ENCODE measurements around the gene SRGAP1.
"Not testable (repeated sequence)": the region's sequence is repeated elsewhere in the genome, so short reads cannot be mapped to it uniquely, and the experiment has no call there.

The SRGAP1 gene

GRCh38 chr12:64184216-64184615, 339.7 kb downstream of the SRGAP1 start:
- DNase-seq: no peak

- DNase-seq: no peak
Measured at GRCh38 chr12:64186789-64187188, 342.3 kb downstream of the SRGAP1 start.

- DNase-seq: no peak
Measured at GRCh38 chr12:64187370-64187769, 342.9 kb downstream of the SRGAP1 start.

GRCh38 chr12:64187794-64188193, 343.3 kb downstream of the SRGAP1 start:
- DNase-seq: no peak

DNA sequence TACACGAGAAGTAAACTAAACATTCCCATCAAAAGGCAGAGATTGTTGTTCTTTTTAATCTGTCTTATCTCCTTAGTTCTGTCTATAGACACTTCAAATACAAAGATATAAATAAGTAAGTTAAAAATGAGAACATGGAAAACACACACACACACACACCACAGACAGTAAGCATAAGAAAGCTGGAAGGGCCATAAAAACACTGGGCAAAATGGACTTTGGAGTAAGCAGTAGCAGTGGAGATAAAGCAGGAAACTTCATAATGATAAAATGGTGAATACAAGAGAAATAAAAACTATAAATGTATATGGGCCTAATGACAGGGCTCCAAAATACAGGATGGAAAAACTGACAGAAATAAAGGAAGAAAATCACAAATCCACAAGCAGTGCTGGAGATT, 345.0 kb downstream of the SRGAP1 start:
- DNase-seq: no peak

- DNase-seq: no peak
Measured at GRCh38 chr12:64190140-64190539, 345.6 kb downstream of the SRGAP1 start.

DNA sequence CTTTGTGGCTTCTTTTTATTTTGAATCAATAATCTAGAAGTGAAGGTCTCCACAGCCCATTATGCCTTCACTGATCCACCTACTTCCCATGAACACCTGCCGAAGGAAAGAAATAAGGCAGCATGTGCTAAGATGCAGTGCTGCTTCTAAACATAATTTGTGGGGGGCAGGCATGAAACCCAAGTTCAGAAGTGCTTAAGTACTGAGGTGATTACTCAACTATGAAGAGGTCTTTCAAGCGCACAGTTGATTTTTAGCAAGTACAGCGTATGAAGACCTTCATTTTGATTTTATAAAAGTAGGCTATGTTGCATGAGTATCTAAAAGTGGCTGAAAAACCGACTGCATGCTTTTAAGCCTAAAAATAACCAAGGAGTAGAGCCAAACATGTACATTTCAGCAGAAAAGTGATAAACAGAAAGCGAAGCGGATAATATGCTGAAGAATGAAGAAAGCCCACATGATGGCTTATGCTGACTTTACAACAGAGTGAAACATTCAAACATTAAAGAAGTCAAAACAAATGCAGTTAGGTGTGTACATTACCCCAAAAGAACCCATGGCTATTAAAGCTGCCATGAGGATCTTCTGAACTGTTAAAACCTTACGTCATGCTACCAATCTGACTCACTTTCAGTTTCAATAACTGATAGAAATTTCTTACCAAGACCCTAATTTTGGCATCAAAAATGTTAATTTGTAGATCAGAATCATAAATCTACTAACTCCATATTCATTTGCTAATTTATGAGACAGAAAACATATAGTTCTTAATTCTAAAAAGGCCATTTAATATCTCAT, 348.3 kb downstream of the SRGAP1 start:
- no peak for DNase-seq

DNA sequence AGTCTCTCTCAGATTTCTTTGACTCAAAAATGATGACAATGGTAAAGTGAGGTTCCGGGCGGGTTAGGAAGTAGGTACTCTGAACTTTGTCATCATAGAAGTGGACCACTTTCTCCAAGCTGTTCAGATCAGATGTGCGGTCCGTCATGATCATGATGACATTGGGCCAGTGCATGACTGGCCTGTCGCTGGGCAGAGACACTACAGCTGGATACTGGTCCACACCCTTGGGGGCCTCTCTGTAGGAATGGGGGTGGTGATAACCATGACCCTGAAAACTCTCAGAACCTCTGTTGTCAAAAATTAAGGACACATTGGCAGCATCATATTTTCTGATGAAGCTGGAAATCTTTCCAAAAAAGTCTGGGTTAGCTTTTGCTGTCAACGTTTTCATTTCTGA, 349.4 kb downstream of the SRGAP1 start:
- DNase-seq: no peak

- no peak for DNase-seq
Measured at GRCh38 chr12:64194333-64195149, 350.0 kb downstream of the SRGAP1 start.

DNA sequence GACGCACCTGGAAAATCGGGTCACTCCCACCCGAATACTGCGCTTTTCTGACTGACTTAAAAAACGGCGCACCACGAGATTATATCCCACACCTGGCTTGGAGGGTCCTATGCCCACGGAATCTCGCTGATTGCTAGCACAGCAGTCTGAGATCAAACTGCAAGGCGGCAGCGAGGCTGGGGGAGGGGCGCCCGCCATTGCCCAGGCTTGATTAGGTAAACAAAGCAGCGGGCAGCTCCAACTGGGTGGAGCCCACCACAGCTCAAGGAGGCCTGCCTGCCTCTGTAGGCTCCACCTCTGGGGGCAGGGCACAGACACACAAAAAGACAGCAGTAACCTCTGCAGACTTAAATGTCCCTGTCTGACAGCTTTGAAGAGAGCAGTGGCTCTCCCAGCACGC, 351.3 kb downstream of the SRGAP1 start:
- not testable (repeated sequence) for DNase-seq

DNA sequence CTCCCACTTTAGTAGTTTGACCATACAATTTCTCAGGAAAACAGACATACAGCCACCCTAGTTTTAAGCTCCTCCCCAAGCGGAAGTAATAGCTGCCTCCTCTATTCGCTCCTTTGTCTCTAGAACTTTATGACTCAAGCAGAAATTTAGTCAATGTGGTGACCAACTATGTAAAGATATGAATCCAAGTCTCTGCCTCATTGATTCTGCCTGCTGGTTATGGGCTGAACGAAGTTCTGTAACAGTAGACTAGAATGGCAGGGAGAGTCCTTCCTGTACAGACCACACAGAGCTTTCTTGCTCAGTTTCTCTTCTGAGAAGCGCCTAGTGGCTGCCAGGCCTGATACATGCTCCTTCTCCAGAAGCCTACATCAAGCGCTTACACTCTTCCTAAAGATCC, 358.5 kb downstream of the SRGAP1 start:
- no peak for DNase-seq

DNA sequence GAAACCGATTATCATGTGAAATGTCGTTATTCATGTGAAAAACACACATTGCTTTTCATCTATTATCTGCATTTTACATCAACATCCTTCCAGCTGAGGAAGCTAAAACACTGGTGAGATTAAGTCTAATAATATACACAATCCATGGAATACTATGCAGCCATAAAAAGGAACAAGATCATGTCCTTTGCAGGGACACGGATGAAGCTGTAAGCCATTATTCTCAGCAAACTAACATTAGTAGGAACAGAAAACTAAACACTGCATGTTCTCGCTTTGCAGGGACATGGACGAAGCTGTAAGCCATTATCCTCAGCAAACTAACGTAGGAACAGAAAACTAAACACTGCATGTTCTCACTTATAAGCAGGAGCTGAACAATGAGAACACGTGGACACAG, 359.3 kb downstream of the SRGAP1 start:
- DNase-seq: no peak

DNA sequence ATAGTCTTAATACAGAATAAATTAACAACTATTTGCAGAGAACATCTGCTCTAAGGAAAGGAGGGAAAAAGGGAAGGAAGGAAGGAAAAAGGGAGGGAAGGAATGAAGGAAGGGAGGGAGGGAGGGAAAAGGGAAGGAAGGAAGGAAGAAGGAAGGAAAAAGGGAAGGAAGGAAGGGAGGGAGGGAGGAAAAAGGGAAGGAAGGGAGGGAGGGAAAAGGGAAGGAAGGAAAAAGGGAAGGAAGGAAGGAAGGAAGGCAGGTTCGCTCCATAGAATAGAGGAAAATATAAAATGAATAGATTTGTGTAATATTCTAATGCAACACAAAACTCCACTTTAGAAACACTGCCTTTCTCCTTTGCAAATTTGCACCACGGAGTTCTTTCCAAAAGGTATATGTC, 361.0 kb downstream of the SRGAP1 start:
- no peak for DNase-seq

DNA sequence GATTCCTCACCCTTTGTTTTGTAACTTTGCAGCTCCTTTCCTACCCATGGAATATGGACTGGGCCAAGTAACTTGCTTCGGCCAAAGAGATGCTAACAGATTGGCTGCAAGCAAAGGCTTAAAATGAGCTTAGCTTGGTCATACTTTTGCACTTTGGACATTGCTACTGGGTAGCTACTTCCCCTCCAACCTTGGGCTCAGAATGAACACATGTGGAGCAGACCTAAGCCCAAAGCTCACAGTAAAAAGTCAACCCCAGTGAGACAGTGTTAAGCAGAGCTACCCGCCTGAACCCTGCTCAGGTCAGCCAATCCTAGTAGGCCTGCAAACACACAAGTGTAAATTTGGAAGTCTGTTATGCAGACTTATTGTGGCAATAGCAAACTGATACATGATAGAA, 363.0 kb downstream of the SRGAP1 start:
- DNase-seq: no peak

Data from NCI-H1694 (cell line).